ENCODE data around the gene LRRC4C.
"Not testable (repeated sequence)": the region's sequence is repeated elsewhere in the genome, so short reads cannot be mapped to it uniquely, and the experiment has no call there.

The LRRC4C gene

GRCh38 chr11:41039592-41039991 lies 419.9 kb downstream of the LRRC4C start:
- DNase-seq = no peak

GRCh38 chr11:41031551-41032060 lies 427.8 kb downstream of the LRRC4C start:
- no peak for DNase-seq

DNA sequence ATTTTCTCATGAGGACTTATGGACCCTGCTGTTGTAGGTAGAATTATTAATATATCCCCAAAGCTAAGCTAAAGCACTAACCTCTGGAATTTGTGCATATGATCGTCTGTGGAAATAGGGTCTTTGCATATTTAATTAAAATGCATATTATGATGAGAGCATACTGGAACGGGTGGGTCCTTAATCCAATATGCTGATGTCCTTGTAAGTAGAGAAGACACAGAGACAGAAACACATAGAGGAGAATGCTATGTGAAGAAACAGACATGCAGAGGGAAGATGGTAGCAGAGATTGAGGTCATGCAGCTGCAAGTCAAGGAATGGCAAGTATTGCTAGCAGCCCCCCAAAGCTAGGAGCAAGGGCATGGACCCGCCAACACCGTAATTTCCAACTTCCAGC lies 439.2 kb downstream of the LRRC4C start:
- no peak for DNase-seq

GRCh38 chr11:41019666-41020065 lies 439.8 kb downstream of the LRRC4C start:
- not testable (repeated sequence) for DNase-seq

- DNase-seq = no peak
These were observed 441.2 kb downstream of the LRRC4C start for GRCh38 chr11:41018224-41018623.

DNA sequence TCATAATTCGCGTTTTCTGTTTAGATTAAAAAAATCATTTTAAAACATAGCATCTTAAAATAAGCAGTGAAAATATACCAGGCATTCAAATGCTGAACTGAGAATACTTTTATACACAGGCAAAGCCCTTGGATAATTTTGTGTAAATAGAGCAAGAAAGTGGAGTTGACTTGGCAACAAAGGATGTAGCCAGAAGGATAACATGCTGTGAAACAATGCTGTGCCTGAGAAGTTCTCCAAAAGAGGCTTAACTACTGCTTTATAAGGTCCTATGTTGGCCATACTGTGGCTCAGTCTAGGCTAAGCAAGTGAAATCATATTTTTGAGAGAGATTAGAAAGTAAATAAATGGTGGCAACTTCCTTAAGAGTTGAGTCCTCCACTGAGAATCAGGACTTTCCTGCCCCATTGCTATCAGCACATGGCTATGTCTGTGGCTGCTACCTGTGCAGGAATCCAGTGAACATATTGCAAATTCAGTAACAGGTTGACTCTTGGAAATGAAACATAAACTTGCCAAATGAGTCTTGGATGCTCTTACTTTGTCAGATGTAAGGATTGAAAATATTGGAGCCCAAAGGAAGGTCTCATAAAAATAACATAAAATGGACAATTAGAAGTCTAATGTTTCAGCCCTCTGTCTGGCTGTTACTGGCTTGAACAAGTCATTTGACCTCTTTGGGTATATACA lies 448.9 kb downstream of the LRRC4C start:
- DNase-seq = no peak

DNA sequence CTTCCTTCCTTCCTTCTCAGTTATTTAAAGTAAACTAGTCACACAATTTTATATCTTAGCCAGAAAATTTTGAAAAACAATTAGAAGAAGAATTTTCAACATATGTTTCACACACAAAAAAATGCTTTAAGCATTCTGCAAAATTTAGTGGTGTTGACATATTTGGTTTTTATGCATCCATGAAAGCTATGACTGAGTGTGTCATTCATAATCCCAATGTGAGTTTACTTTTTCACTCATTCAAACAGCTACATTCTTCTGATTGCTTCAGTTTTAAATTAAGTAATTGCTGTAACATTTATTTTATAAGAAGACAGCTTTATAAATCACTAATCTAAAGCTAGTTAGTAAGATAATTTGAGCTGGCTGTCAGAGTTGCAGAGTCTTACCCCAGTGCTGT lies 453.5 kb downstream of the LRRC4C start:
- DNase-seq = no peak

DNA sequence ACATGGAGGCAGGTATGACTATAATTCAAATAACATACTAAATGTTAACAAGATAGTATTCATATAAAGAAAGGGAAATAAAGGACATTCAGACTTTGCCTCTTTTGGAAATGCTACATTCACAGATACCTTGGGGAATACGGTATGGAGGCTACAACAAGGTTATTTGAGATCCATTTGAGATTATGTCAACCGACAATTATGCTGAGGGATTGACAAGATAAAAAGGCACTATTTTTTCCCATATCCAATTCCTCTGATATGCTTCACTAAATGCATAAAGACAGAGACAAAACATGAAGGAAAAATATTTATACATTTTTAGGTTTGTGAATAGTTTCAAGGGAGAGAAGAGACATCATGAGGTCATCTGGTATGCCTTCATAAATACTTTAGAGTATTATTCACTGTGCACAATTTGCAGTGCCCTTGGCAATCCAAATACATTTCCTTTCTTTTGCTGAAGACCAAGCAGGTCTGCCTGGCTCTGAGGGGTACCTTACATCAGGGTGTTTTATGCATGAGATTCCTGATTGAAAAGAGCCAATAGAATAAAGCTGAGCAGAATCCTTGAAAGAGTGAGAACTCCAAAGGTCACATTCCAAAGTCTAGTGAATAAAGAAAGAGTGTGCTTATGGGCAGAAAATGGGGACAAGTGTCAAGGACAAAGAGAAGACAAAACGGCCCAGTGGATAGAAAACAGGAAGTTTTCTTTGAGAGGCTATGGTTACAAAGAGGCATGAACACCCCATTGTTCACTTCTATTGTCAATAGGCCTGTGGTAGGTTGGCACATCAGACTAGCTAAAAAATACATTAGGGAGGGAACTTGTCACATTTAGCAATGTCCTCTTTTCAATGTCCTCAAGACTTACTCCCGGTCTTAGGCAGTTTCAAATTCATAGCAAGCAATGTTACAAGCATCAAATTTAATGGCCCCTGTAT lies 455.8 kb downstream of the LRRC4C start:
- no peak for DNase-seq

GRCh38 chr11:40998920-40999319 lies 460.5 kb downstream of the LRRC4C start:
- DNase-seq = no peak

- peak in 1 of 51 donors; percentile 29 for DNase-seq
These were observed 471.5 kb downstream of the LRRC4C start for GRCh38 chr11:40987776-40988435.

GRCh38 chr11:40986320-40986719 lies 473.1 kb downstream of the LRRC4C start:
- no peak for DNase-seq

GRCh38 chr11:40975076-40975475 lies 484.4 kb downstream of the LRRC4C start:
- DNase-seq = no peak

GRCh38 chr11:40974186-40974795 lies 485.2 kb downstream of the LRRC4C start:
- no peak for DNase-seq

DNA sequence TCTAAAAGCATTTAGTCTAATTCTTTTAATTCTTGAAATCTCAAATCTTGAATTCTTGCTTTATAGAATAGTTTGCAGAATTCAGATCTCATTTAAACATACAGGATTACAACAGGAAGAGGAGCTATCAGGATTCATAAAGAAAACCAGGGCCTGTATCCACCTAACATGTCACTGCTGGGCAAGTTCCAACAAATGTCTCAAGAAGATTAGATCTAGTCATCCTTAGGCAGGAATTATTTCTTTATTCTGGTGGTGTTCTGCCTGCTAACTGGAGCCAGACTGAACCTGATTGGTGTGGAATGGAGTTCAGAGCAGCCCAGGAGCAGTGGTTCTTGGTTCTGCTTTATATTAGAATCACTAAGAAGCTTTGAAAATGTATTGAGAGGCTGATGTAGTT lies 500.7 kb downstream of the LRRC4C start:
- no peak for DNase-seq

DNA sequence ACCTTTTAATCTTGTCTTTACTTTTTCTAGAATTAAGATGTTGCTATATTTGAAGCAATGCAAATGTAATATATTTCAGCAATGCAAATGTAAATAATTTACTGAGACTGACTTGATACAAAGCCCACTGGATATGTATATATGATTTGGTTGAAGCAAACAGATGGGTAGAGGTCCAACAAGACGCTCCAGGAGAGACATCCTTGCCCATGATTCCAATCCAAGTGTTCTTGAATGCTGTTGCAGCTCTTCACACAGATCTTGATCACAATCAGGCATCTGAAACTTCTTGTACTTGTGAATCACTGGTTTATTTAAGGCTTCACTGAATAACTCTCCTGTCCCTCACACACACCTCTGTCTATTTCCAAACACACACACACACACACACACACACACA lies 507.0 kb downstream of the LRRC4C start:
- no peak for DNase-seq

DNA sequence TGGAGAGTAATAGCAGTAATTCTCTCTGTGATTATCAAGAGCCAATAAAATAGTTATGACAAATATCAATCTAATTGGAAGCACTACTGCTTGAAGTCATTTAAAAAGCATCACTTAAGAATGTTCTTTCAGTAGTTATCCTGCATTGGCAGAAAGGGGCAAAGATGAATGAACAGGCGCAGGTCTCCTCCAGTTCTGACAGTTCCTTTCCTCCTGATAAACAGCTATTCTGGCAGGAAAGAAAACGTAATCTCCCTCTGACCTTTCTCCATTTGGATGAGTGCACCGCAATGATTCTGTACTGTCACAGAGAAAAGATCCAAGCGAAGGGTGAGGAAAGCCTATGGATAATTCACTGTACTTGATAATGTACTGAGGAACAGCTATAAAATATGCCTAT lies 521.5 kb downstream of the LRRC4C start:
- DNase-seq = no peak

GRCh38 chr11:40924915-40925314 lies 534.5 kb downstream of the LRRC4C start:
- no peak for DNase-seq

DNA sequence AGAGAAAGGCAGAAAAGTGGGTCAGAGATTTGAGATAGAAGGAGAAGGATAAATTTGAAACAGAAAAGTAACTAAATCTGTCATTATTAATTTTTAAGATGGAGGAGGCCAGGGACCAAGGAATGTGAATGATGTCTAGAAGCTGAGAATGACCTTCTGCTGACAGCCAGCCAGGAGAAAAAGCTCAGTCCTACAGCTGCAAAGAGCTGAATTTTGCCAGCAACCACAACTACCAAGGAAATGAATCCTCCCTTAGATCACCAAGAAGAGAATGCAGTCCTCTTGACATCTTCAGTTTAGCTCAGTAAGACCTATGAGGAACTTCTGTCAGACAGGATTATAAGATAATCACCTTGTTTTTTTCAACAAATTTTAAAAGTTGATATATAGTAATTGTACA lies 538.2 kb downstream of the LRRC4C start:
- no peak for DNase-seq

DNA sequence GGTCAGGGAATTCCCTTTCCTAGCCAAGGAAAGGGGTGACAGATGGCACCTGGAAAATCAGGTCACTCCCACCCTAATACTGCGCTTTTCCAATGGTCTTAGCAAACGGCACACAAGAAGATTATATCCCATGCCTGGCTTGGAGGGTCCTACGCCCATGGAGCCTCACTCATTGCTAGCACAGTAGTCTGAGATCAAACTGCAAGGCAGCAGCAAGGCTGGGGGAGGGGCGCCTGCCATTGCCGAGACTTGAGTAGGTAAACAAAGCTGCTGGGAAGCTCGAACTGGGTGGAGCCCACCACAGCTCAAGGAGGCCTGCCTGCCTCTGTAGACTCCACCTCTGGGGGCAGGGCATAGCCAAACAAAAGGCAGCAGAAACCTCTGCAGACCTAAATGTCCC lies 548.7 kb downstream of the LRRC4C start:
- DNase-seq = not testable (repeated sequence)

- no peak for DNase-seq
These were observed 565.0 kb downstream of the LRRC4C start for GRCh38 chr11:40894501-40894900.

DNA sequence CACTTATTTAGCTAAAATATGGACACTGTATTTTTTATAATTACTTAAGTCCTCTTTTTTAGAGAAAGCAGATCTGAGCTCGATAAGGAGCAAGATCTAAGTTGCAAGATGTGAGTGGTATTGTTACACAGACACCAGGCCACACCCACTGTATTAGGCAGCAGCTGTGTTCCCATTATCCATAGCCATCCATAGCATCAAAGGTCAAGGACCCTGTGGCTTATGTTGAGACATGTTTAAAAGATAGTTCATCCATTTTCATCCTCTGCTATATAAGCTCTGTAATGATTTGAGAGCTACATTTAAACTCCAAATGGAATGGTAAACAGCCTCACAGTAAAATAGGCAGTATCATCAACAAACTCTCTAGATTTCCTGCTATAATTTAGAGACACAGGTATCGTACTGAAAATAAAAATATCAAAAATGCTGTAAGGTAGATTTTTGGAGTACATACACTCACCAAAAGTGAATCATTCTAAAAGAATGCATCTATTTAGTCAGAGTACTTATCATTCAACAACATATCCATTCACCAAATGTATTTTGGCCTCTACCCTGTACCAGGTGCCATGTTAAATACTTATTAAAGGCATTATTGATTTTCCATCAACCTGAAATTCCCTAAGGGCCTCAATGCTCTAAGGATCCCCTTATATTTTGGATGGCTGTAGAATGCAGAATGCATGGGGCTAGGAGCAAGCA lies 574.0 kb downstream of the LRRC4C start:
- DNase-seq = no peak

Data from hypothalamus (tissue), 51 donors.